OCI-LY3 (cell line): ENCODE measurements around the gene EIPR1.

Experiments
- CTCF ChIP-seq: fragments of 200-600, 300-600 bp; sonication (generic); IDR thresholded peaks from 2 replicates; pipeline ENCODE4 v1.5.1; 2014; ENCODE audit warnings: antibody characterized with exemption, low read length, low read depth
- EZH2phosphoT487 ChIP-seq: fragments of 200-600 bp; shearing (Covaris generic); IDR thresholded peaks from 2 replicates; pipeline ENCODE4 v1.6.1; 2018; ENCODE audit warnings: antibody characterized with exemption, mixed run types, low read depth

DNA sequence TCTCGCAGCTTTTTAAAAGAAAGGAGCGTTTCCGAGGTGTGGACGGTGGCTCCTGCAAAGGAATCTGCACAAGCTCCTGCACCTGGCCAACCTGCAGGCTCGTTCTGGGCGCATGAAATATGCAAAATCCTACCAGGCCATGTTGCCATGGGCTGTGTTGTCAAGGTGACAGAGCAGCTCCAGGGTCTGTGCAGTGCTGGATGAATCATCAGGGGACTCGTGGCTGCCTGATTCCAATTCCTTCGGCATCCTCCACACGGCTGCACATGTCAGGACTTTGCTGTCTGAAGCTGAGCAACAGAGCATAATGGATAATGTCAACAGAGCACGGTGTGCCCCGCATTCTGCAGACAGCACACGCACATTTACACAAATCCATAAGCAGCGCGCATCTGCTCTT, 120.5 kb downstream of the EIPR1 start:
- no peak for TF ChIP-seq CTCF
- no peak for TF ChIP-seq EZH2phosphoT487
